Breast epithelium (tissue), 4 donors: ENCODE measurements around the gene PKM. TPM values are rescaled to one million over a fixed set of nuclear protein-coding genes. Genes with fewer than 3 reads are reported as not detected.
A peak's percentile ranks its signal among the peaks of the same experiment; 100 is the strongest.

Experiments used
- DNase-seq, 2 donors: peaks; one replicate each; pipeline ENCODE4 v3.0.0-alpha.2; 2019; ENCODE audit warnings: low spot score in 2 of 2
- H3K27ac ChIP-seq, 2 donors: fragments of 200-600 bp; sonication (generic) in 1 of 2; one replicate each; pipeline ENCODE4 v1.5.1; 2016 to 2019; ENCODE audit warnings: mild to moderate bottlenecking in 1 of 2
- H3K27me3 ChIP-seq, 2 donors: fragments of 200-600 bp; sonication (generic) in 1 of 2; one replicate each; pipeline versions ENCODE4 v1.5.1 to v1.6.0; 2017 to 2019; ENCODE audit warnings: control low read depth in 1 of 2, mild to moderate bottlenecking in 1 of 2
- H3K36me3 ChIP-seq: fragments of 200-600 bp; one replicate; pipeline ENCODE4 v1.5.1; 2019
- H3K4me1 ChIP-seq, 2 donors: fragments of 200-600 bp; sonication (generic); one replicate each; pipeline ENCODE4 v1.5.1; 2016 to 2019; ENCODE audit warnings: control low read depth in 1 of 2
- H3K4me3 ChIP-seq, 3 donors: fragments of 200-600 bp; sonication (generic); 1 replicate in 2 of 3; 2 replicates in 1 of 3; pipeline ENCODE4 v1.5.1; 2016 to 2019; ENCODE audit warnings: mild to moderate bottlenecking in 3 of 3, moderate library complexity in 2 of 3
- H3K9me3 ChIP-seq, 2 donors: fragments of 200-600 bp; sonication (generic) in 1 of 2; one replicate each; pipeline ENCODE4 v1.5.1; 2016 to 2019; ENCODE audit warnings: control low read depth in 1 of 2
- CTCF ChIP-seq, 3 donors: fragments of 450-650 bp; IDR thresholded peaks; one replicate each; pipeline ENCODE4 v1.5.1; 2016 to 2017; ENCODE audit warnings: antibody characterized with exemption in 3 of 3, mild to moderate bottlenecking in 3 of 3, moderate library complexity in 3 of 3
- POLR2A ChIP-seq: fragments of 450-650 bp; IDR thresholded peaks from one replicate; pipeline ENCODE4 v1.6.1; 2016; ENCODE audit warnings: antibody characterized with exemption, mild to moderate bottlenecking, moderate library complexity
- POLR2AphosphoS5 ChIP-seq, 3 donors: sonication (generic); formaldehyde crosslinking; IDR thresholded peaks; one replicate each; pipeline ENCODE4 v1.6.1; 2017; ENCODE audit warnings: antibody characterized with exemption in 3 of 3
- intact Hi-C: fragments of 100-400 bp; cut with DNase I; formaldehyde crosslinking; loops from one replicate; pipeline ENCODE4 v1.15.1; 2023; ENCODE audit warnings: low total_unique reads
- total RNA-seq, 3 donors: library from RNA; depleted of rRNA; stranded (reverse); fragments of >200 nt; gene quantifications; one replicate each; pipeline ENCODE4 v1.1.0, GENCODE V29; 2016

PKM gene
- total RNA-seq, 3 donors from 2014 or later: 212 to 476 (median 367) TPM

GRCh38 chr15:72189250-72189902 is 41.6 kb downstream of the PKM start:
- Histone ChIP-seq H3K36me3 (no peaks in the 10 kb centered on the region), H3K9me3 (no peaks in the 10 kb centered on the region), H3K27me3 (no peaks in the 10 kb centered on the region), H3K4me1 (no peaks in the 10 kb centered on the region), H3K27ac (no peak overlapping the region), H3K4me3 (no peak overlapping the region)
- TF ChIP-seq CTCF (IDR thresholded peaks at IDR 0.05): no peak
- no peak for TF ChIP-seq POLR2AphosphoS5 (IDR thresholded peaks at IDR 0.05)
- intact Hi-C loops: no loop called here
- no peak for DNase-seq

GRCh38 chr15:72184165-72184811 is 46.7 kb downstream of the PKM start:
- H3K27ac ChIP-seq: peak overlapping the region; percentile 80 to 91
- peak overlapping the region; percentile 25 to 61 (median 45) for H3K4me3 ChIP-seq
- H3K4me1 ChIP-seq: peaks cover 0 to 11% of the 10 kb centered on the region in 2 donors
- no peaks in the 10 kb centered on the region for H3K27me3 ChIP-seq
- H3K36me3 ChIP-seq: no peaks in the 10 kb centered on the region
- TF ChIP-seq CTCF (IDR thresholded peaks at IDR 0.05) (no peak), POLR2AphosphoS5 (IDR thresholded peaks at IDR 0.05) (no peak), POLR2A (no peak)
- no peaks in the 10 kb centered on the region for H3K9me3 ChIP-seq
- DNase-seq: peak in 1 of 2 donors; percentile 23
- intact Hi-C loops: no loop called here

- intact Hi-C loops: no loop called here
- Histone ChIP-seq H3K4me3 (peak overlapping the region; percentile 25 to 61 (median 45)), H3K9me3 (no peaks in the 10 kb centered on the region), H3K4me1 (peaks cover 0 to 15% of the 10 kb centered on the region in 2 donors), H3K27ac (peak overlapping the region; percentile 80 to 91), H3K27me3 (no peaks in the 10 kb centered on the region), H3K36me3 (no peaks in the 10 kb centered on the region)
- TF ChIP-seq POLR2A: no peak
- no peak for TF ChIP-seq POLR2AphosphoS5 (IDR thresholded peaks at IDR 0.05)
- no peak for TF ChIP-seq CTCF (IDR thresholded peaks at IDR 0.05)
- DNase-seq: peak in 1 of 2 donors; percentile 7
Observed at GRCh38 chr15:72183781-72184164, 47.2 kb downstream of the PKM start.

GRCh38 chr15:72182673-72183072 is 48.3 kb downstream of the PKM start:
- no peak for TF ChIP-seq POLR2A
- peak in 1 of 3 donors; percentile 9 for TF ChIP-seq POLR2AphosphoS5 (IDR thresholded peaks at IDR 0.05)
- Histone ChIP-seq H3K4me3 (no peak overlapping the region), H3K4me1 (peaks cover 0 to 20% of the 10 kb centered on the region in 2 donors), H3K27me3 (no peaks in the 10 kb centered on the region), H3K27ac (peak overlapping the region; percentile 66 to 91), H3K9me3 (no peaks in the 10 kb centered on the region), H3K36me3 (no peaks in the 10 kb centered on the region)
- intact Hi-C loops: no loop called here
- peak; percentile 28 to 82 for DNase-seq

GRCh38 chr15:72182244-72182643 is 48.7 kb downstream of the PKM start:
- intact Hi-C loops: no loop called here
- Histone ChIP-seq H3K27me3 (no peaks in the 10 kb centered on the region), H3K9me3 (no peaks in the 10 kb centered on the region), H3K4me1 (peaks cover 0 to 25% of the 10 kb centered on the region in 2 donors), H3K27ac (peak overlapping the region; percentile 91 to 96), H3K36me3 (no peaks in the 10 kb centered on the region), H3K4me3 (no peak overlapping the region)
- DNase-seq: no peak
- no peak for TF ChIP-seq POLR2A
- TF ChIP-seq CTCF (IDR thresholded peaks at IDR 0.05): no peak
- TF ChIP-seq POLR2AphosphoS5 (IDR thresholded peaks at IDR 0.05): no peak
